A549 (cell line): Measurements from ENCODE around the gene REEP3. TPM values are rescaled to one million over a fixed set of nuclear protein-coding genes. Genes with fewer than 3 reads are reported as not detected.

ENCODE experiments used
- ATAC-seq, 2 experiments: fragments of 200-7000 bp in 1 of 2; fragments of >200 bp in 1 of 2; cut with Nextera tagmentation in 1 of 2; cut with Tn5 transposase in 1 of 2; 3 replicates each; pipeline versions ENCODE4 v1.8.0 to v1.9.1; 2018 to 2020; ENCODE audit warnings: mild to moderate bottlenecking in 1 of 2, moderate library complexity in 1 of 2
- CTCF ChIA-PET: fragments of 300-600 bp; sonication (Branson Sonifier 250); formaldehyde crosslinking; extraction: SDS; loops from one replicate; lab custom pipeline; 2021; ENCODE audit warnings: antibody characterized with exemption, inconsistent platforms; lab: Yijun Ruan, JAX
- POLR2A ChIA-PET: fragments of 350-600 bp; formaldehyde crosslinking; extraction: SDS; loops from one replicate; lab custom pipeline; 2021; ENCODE audit warnings: antibody characterized with exemption, inconsistent platforms; lab: Yijun Ruan, JAX
- DNase-seq, 2 experiments: peaks; one replicate each; pipeline versions ENCODE4 v3.0.0 to v3.0.0-alpha.2; 2011 to 2016; ENCODE audit warnings: low read depth in 1 of 2, low spot score in 1 of 2
- FAIRE-seq: peaks from 2 replicates; lab custom pipeline; 2011; peaks lifted over from hg19 to GRCh38; lab: Jason Lieb, UNC
- H3K27ac ChIP-seq, 2 experiments: fragments of >200 bp; sonication (Bioruptor Twin); formaldehyde crosslinking; 3 replicates each; pipeline ENCODE4 v1.5.1; 2016 to 2017
- H3K4me1 ChIP-seq: fragments of >200 bp; sonication (Bioruptor Twin); formaldehyde crosslinking; 3 replicates; pipeline ENCODE4 v1.6.1; 2016
- H3K4me2 ChIP-seq: fragments of >200 bp; sonication (Bioruptor Twin); formaldehyde crosslinking; 3 replicates; pipeline ENCODE4 v1.6.1; 2016
- H3K4me3 ChIP-seq: fragments of >200 bp; sonication (Bioruptor Twin); formaldehyde crosslinking; 3 replicates; pipeline ENCODE4 v1.5.1; 2016
- H3K9me3 ChIP-seq: fragments of >200 bp; sonication (Bioruptor Twin); formaldehyde crosslinking; 3 replicates; pipeline ENCODE4 v1.6.1; 2016
- BHLHE40 ChIP-seq: IDR thresholded peaks from 2 replicates; pipeline ENCODE4 v1.6.1; 2012; ENCODE audit warnings: low read depth, low read length, inconsistent platforms
- CBX2 ChIP-seq: fragments of 200-600 bp; sonication (generic); IDR thresholded peaks from 2 replicates; pipeline ENCODE4 v1.6.1; 2016; ENCODE audit warnings: low read depth, mild to moderate bottlenecking, borderline replicate concordance
- EHMT2 ChIP-seq: fragments of 200-600 bp; sonication (generic); IDR thresholded peaks from 2 replicates; pipeline ENCODE4 v1.6.1; 2016; ENCODE audit warnings: antibody characterized with exemption, low read depth, mild to moderate bottlenecking, moderate library complexity
- ESRRA ChIP-seq: fragments of 150-350 bp; IDR thresholded peaks from 2 replicates; pipeline ENCODE4 v1.6.1; 2014; ENCODE audit warnings: mild to moderate bottlenecking, low read length, borderline replicate concordance
- FOSB ChIP-seq: fragments of 250-450 bp; sonication (Bioruptor Pico); IDR thresholded peaks from 2 replicates; pipeline ENCODE4 v1.5.0; 2020; ENCODE audit warnings: mild to moderate bottlenecking, moderate library complexity
- HDAC2 ChIP-seq: fragments of 200-600 bp; sonication (generic); IDR thresholded peaks from 2 replicates; pipeline ENCODE4 v1.6.1; 2016
- HEYL ChIP-seq: fragments of 250-450 bp; sonication (Bioruptor Pico); IDR thresholded peaks from 2 replicates; pipeline ENCODE4 v1.8.0; 2021; ENCODE audit warnings: mild to moderate bottlenecking, moderate library complexity
- HOXA7 ChIP-seq: fragments of 250-450 bp; sonication (Bioruptor Pico); IDR thresholded peaks from 2 replicates; pipeline ENCODE4 v1.5.0; 2020; ENCODE audit warnings: mild to moderate bottlenecking, moderate library complexity
- HOXB13 ChIP-seq: fragments of 250-450 bp; sonication (Bioruptor Pico); IDR thresholded peaks from 2 replicates; pipeline ENCODE4 v1.5.0; 2020; ENCODE audit warnings: low read depth, mild to moderate bottlenecking, moderate library complexity
- JUN ChIP-seq, 2 experiments: fragments of >200 bp; sonication (Bioruptor Twin); formaldehyde crosslinking; IDR thresholded peaks; 2 replicates in 1 of 2; 3 replicates in 1 of 2; pipeline ENCODE4 v1.6.1; 2016 to 2017
- JUNB ChIP-seq: fragments of >200 bp; sonication (Bioruptor Twin); formaldehyde crosslinking; IDR thresholded peaks from 2 replicates; pipeline ENCODE4 v1.6.1; 2016
- KDM5A ChIP-seq: fragments of 200-600 bp; sonication (generic); IDR thresholded peaks from 2 replicates; pipeline ENCODE4 v1.6.1; 2016; ENCODE audit warnings: antibody characterized with exemption, mild to moderate bottlenecking
- MAZ ChIP-seq: fragments of 150-350 bp; IDR thresholded peaks from 2 replicates; pipeline ENCODE4 v1.6.1; 2014; ENCODE audit warnings: antibody characterized with exemption, low read depth, low read length, borderline replicate concordance
- NR3C1 ChIP-seq: fragments of >200 bp; sonication (Bioruptor Twin); formaldehyde crosslinking; IDR thresholded peaks from 3 replicates; pipeline ENCODE4 v1.6.1; 2017
- RAD21 ChIP-seq, 2 experiments: fragments of >200 bp in 1 of 2; sonication (Bioruptor Twin) in 1 of 2; formaldehyde crosslinking in 1 of 2; IDR thresholded peaks in 1 of 2; conservative IDR thresholded peaks in 1 of 2; 2 replicates in 1 of 2; 3 replicates in 1 of 2; pipeline ENCODE4 v1.6.1; 2012 to 2018; ENCODE audit warnings: inconsistent platforms in 1 of 2
- SMC3 ChIP-seq: fragments of >200 bp; sonication (Bioruptor Twin); formaldehyde crosslinking; IDR thresholded peaks from 3 replicates; pipeline ENCODE4 v1.6.1; 2018; ENCODE audit warnings: inconsistent platforms
- ZFP36 ChIP-seq: fragments of 450-650 bp; IDR thresholded peaks from 2 replicates; pipeline ENCODE4 v1.6.1; 2014; ENCODE audit warnings: borderline replicate concordance; ENCODE audit not compliant: partially characterized antibody
- ZNF302 ChIP-seq: fragments of 250-450 bp; sonication (Bioruptor Pico); IDR thresholded peaks from 2 replicates; pipeline ENCODE4 v1.9.0; 2021; ENCODE audit warnings: inconsistent platforms, mild to moderate bottlenecking, moderate library complexity
- WGBS: methylation state at CpG from one replicate; pipeline ENCODE4 v1.1.6; 2017; ENCODE audit errors: missing lambda C conversion rate; 5-methylcytosine and 5-hydroxymethylcytosine counted together
- polyA plus RNA-seq, 4 experiments: library from polyadenylated mRNA; depleted of rRNA in 3 of 4; stranded (reverse); fragments of >200 nt; fragmentation: RNase III in 1 of 4; extraction: RNeasy Plus Mini Kit Qiagen cat#74134 plus additional on column Dnase treatment in 1 of 4; gene quantifications; 2 replicates in 3 of 4; 3 replicates in 1 of 4; pipeline ENCODE4 v1.2.3, GENCODE V29; 2011 to 2017
- TF ChIP-seq, protein P1 (sequence below): fragments of 250-450 bp; sonication (Bioruptor Pico); IDR thresholded peaks from 2 replicates; pipeline ENCODE4 v1.5.0; 2021; ENCODE audit warnings: mild to moderate bottlenecking, moderate library complexity, borderline replicate concordance
- TF ChIP-seq, protein P2 (sequence below): IDR thresholded peaks from 2 replicates; pipeline ENCODE4 v1.6.1; 2012; ENCODE audit warnings: low read depth, borderline replicate concordance
- TF ChIP-seq, protein P3 (sequence below): IDR thresholded peaks from 2 replicates; pipeline ENCODE4 v1.6.1; 2012
- TF ChIP-seq, protein P4 (sequence below): IDR thresholded peaks from 2 replicates; pipeline ENCODE4 v1.6.1; 2012
- TF ChIP-seq, protein P5 (sequence below): fragments of >200 bp; sonication (Bioruptor Twin); formaldehyde crosslinking; IDR thresholded peaks from 3 replicates; pipeline ENCODE4 v1.5.1; 2016
- TF ChIP-seq, protein P6 (sequence below): fragments of >200 bp; sonication (Bioruptor Twin); formaldehyde crosslinking; IDR thresholded peaks from 3 replicates; pipeline ENCODE4 v1.6.1; 2016
- TF ChIP-seq, protein P7 (sequence below): fragments of 150-350 bp; IDR thresholded peaks from 2 replicates; pipeline ENCODE4 v1.6.1; 2014; ENCODE audit warnings: low read depth, mild to moderate bottlenecking, low read length
- TF ChIP-seq, protein P8 (sequence below): fragments of 200-600 bp; sonication (generic); IDR thresholded peaks from 2 replicates; pipeline ENCODE4 v1.6.1; 2016; ENCODE audit warnings: antibody characterized with exemption, mild to moderate bottlenecking, moderate library complexity

The REEP3 gene
- polyA plus RNA-seq, 2 of the 4 experiments (the other 2 are of a cell fraction): 19.6 to 35.8 TPM

DNA sequence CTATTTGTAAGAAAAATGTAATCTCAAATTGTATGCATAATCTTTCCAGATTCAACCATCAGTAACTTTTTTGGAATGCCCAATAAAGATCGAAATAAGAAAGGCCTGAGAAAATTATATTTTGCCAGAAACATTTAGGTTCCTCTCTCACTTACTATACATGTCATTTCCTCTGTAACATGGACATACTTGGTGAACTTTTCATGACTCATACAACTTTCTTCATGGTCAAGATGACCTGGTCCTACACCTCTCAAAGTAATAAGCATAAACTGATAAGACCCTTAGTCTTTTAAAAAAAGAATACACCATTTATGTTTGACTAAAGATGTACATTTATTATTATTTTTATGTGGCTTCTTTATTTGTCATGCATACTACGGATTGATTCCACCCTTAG is 125.3 kb downstream of the REEP3 start:
- no peak for FAIRE-seq
- H3K27ac ChIP-seq: no peak overlapping the region
- no peak for DNase-seq
- no peak overlapping the region for H3K4me3 ChIP-seq
- CTCF ChIA-PET: interaction anchor here (1.1 kb wide), 1 partner anchor 16 kb away, joined by 3 read pairs; no protein-coding TSS in a partner anchor
- POLR2A ChIA-PET: no interaction called here
- H3K4me1 ChIP-seq: no peaks in the 10 kb centered on the region
- no peak overlapping the region for H3K4me2 ChIP-seq
- no peaks in the 10 kb centered on the region for H3K9me3 ChIP-seq
- ATAC-seq: no peak
- TF ChIP-seq KDM5A (no peak), EHMT2 (no peak), BHLHE40 (no peak), JUN (IDR thresholded peaks at IDR 0.05) (no peak), SMC3 (no peak), FOSB (no peak), NR3C1 (no peak), HEYL (no peak), ESRRA (no peak), JUNB (no peak), HOXA7 (CRISPR knock-in tag) (no peak), MAZ (no peak)
- TF ChIP-seq, protein P1, sequence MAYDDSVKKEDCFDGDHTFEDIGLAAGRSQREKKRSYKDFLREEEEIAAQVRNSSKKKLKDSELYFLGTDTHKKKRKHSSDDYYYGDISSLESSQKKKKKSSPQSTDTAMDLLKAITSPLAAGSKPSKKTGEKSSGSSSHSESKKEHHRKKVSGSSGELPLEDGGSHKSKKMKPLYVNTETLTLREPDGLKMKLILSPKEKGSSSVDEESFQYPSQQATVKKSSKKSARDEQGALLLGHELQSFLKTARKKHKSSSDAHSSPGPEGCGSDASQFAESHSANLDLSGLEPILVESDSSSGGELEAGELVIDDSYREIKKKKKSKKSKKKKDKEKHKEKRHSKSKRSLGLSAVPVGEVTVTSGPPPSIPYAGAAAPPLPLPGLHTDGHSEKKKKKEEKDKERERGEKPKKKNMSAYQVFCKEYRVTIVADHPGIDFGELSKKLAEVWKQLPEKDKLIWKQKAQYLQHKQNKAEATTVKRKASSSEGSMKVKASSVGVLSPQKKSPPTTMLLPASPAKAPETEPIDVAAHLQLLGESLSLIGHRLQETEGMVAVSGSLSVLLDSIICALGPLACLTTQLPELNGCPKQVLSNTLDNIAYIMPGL (CRISPR knock-in tag): no peak
- TF ChIP-seq, protein P2, sequence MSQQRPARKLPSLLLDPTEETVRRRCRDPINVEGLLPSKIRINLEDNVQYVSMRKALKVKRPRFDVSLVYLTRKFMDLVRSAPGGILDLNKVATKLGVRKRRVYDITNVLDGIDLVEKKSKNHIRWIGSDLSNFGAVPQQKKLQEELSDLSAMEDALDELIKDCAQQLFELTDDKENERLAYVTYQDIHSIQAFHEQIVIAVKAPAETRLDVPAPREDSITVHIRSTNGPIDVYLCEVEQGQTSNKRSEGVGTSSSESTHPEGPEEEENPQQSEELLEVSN: no peak
- TF ChIP-seq, protein P3, sequence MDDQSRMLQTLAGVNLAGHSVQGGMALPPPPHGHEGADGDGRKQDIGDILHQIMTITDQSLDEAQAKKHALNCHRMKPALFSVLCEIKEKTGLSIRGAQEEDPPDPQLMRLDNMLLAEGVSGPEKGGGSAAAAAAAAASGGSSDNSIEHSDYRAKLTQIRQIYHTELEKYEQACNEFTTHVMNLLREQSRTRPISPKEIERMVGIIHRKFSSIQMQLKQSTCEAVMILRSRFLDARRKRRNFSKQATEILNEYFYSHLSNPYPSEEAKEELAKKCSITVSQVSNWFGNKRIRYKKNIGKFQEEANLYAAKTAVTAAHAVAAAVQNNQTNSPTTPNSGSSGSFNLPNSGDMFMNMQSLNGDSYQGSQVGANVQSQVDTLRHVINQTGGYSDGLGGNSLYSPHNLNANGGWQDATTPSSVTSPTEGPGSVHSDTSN: no peak
- TF ChIP-seq, protein P4, sequence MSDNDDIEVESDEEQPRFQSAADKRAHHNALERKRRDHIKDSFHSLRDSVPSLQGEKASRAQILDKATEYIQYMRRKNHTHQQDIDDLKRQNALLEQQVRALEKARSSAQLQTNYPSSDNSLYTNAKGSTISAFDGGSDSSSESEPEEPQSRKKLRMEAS: no peak
- TF ChIP-seq, protein P5, sequence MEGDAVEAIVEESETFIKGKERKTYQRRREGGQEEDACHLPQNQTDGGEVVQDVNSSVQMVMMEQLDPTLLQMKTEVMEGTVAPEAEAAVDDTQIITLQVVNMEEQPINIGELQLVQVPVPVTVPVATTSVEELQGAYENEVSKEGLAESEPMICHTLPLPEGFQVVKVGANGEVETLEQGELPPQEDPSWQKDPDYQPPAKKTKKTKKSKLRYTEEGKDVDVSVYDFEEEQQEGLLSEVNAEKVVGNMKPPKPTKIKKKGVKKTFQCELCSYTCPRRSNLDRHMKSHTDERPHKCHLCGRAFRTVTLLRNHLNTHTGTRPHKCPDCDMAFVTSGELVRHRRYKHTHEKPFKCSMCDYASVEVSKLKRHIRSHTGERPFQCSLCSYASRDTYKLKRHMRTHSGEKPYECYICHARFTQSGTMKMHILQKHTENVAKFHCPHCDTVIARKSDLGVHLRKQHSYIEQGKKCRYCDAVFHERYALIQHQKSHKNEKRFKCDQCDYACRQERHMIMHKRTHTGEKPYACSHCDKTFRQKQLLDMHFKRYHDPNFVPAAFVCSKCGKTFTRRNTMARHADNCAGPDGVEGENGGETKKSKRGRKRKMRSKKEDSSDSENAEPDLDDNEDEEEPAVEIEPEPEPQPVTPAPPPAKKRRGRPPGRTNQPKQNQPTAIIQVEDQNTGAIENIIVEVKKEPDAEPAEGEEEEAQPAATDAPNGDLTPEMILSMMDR: no peak
- TF ChIP-seq, protein P6, sequence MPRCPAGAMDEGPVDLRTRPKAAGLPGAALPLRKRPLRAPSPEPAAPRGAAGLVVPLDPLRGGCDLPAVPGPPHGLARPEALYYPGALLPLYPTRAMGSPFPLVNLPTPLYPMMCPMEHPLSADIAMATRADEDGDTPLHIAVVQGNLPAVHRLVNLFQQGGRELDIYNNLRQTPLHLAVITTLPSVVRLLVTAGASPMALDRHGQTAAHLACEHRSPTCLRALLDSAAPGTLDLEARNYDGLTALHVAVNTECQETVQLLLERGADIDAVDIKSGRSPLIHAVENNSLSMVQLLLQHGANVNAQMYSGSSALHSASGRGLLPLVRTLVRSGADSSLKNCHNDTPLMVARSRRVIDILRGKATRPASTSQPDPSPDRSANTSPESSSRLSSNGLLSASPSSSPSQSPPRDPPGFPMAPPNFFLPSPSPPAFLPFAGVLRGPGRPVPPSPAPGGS: no peak
- TF ChIP-seq, protein P7, sequence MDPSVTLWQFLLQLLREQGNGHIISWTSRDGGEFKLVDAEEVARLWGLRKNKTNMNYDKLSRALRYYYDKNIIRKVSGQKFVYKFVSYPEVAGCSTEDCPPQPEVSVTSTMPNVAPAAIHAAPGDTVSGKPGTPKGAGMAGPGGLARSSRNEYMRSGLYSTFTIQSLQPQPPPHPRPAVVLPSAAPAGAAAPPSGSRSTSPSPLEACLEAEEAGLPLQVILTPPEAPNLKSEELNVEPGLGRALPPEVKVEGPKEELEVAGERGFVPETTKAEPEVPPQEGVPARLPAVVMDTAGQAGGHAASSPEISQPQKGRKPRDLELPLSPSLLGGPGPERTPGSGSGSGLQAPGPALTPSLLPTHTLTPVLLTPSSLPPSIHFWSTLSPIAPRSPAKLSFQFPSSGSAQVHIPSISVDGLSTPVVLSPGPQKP: no peak
- WGBS: 55% methylated on average over 2 of the region's 2 CpGs

DNA sequence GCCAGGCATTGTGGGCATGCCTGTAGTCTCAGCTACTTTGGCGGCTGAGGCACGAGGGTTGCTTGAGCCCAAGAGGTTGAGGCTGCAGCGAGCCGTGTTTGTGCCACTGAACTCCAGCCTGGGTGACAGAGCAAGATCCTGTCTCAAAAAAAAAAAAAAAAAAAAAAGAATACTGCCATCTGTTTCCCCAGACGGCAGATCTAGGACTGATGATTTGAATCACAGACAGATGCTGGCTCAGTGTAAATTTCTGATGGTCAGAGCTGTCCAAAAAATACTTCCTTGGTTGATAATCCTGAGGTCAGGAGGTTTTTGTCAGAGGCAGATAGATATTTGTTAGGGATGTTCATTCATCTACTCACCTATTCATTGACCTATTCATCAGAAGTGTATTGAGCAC is 130.7 kb downstream of the REEP3 start:
- ChIA-PET POLR2A (no interaction called here), CTCF (interaction anchor here (0.8 to 2.2 kb wide), 3 partner anchors 15 to 68 kb away, joined by 3 to 5 read pairs (median 4); no protein-coding TSS in a partner anchor)
- 65% methylated on average over 5 of the region's 5 CpGs for WGBS
- FAIRE-seq: no peak
- DNase-seq: no peak
- Histone ChIP-seq H3K4me1 (no peaks in the 10 kb centered on the region), H3K27ac (no peak overlapping the region), H3K4me3 (no peak overlapping the region), H3K4me2 (no peak overlapping the region), H3K9me3 (no peaks in the 10 kb centered on the region)
- ATAC-seq: no peak
- TF ChIP-seq, protein P2: no peak
- TF ChIP-seq ZFP36 (no peak), RAD21 (conservative IDR thresholded peaks at IDR 0.05 in 1 of 2, IDR thresholded peaks at IDR 0.05 in 1 of 2) (no peak), ZNF302 (CRISPR knock-in tag) (no peak), HDAC2 (no peak), HOXB13 (no peak), CBX2 (no peak), ESRRA (no peak)
- TF ChIP-seq, protein P8, sequence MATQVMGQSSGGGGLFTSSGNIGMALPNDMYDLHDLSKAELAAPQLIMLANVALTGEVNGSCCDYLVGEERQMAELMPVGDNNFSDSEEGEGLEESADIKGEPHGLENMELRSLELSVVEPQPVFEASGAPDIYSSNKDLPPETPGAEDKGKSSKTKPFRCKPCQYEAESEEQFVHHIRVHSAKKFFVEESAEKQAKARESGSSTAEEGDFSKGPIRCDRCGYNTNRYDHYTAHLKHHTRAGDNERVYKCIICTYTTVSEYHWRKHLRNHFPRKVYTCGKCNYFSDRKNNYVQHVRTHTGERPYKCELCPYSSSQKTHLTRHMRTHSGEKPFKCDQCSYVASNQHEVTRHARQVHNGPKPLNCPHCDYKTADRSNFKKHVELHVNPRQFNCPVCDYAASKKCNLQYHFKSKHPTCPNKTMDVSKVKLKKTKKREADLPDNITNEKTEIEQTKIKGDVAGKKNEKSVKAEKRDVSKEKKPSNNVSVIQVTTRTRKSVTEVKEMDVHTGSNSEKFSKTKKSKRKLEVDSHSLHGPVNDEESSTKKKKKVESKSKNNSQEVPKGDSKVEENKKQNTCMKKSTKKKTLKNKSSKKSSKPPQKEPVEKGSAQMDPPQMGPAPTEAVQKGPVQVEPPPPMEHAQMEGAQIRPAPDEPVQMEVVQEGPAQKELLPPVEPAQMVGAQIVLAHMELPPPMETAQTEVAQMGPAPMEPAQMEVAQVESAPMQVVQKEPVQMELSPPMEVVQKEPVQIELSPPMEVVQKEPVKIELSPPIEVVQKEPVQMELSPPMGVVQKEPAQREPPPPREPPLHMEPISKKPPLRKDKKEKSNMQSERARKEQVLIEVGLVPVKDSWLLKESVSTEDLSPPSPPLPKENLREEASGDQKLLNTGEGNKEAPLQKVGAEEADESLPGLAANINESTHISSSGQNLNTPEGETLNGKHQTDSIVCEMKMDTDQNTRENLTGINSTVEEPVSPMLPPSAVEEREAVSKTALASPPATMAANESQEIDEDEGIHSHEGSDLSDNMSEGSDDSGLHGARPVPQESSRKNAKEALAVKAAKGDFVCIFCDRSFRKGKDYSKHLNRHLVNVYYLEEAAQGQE: no peak
